IPS-15b (cell line): ENCODE data around the gene TRIP12.
A peak's percentile ranks its signal among the peaks of the same experiment; 100 is the strongest.
"Not testable (repeated sequence)": the region's sequence is repeated elsewhere in the genome, so short reads cannot be mapped to it uniquely, and the experiment has no call there.

Experiments
- H3K27me3 ChIP-seq: one replicate; pipeline ENCODE4 v1.6.1; 2013; ENCODE audit warnings: low read length; ENCODE audit not compliant: control insufficient read depth, insufficient read depth
- H3K36me3 ChIP-seq: one replicate; pipeline ENCODE4 v1.6.1; 2013; ENCODE audit warnings: low read length; ENCODE audit not compliant: control insufficient read depth, insufficient read depth
- H3K4me1 ChIP-seq: one replicate; pipeline ENCODE4 v1.6.1; 2013; ENCODE audit warnings: mild to moderate bottlenecking, low read length; ENCODE audit not compliant: control insufficient read depth, insufficient read depth
- H3K4me3 ChIP-seq: one replicate; pipeline ENCODE4 v1.5.1; 2013; ENCODE audit warnings: low read depth, low read length
- H3K9ac ChIP-seq: one replicate; pipeline ENCODE4 v1.6.1; 2013; ENCODE audit warnings: low read depth, mild to moderate bottlenecking, low read length
- H3K9me3 ChIP-seq: one replicate; pipeline ENCODE4 v1.6.1; 2013; ENCODE audit warnings: mild to moderate bottlenecking, low read length; ENCODE audit not compliant: control insufficient read depth, insufficient read depth

Gene TRIP12

DNA sequence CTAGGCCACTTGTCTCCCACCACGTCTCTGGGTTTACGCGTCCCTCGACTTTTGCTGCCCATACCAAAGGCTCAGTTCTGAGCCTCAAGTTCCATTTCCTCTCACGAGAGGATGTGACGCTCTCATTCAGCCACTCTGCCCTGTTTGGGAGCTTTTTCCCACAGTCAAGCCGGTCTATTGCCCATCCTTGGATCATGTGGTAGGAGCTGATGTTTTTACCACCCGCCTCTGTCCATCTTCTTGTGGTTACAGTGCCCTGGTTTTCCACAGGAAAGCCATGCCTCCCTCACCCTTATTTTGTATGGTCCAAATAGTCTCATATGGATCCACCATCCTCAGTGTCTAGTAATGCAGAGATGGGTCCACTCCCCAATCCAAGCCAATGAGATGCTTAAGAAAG, 20.9 kb upstream of the TRIP12 start:
- Histone ChIP-seq H3K36me3 (no peaks in the 10 kb centered on the region), H3K9ac (no peak overlapping the region), H3K27me3 (no peaks in the 10 kb centered on the region), H3K4me3 (no peak overlapping the region), H3K9me3 (no peaks in the 10 kb centered on the region), H3K4me1 (peaks cover 4% of the 10 kb centered on the region)

DNA sequence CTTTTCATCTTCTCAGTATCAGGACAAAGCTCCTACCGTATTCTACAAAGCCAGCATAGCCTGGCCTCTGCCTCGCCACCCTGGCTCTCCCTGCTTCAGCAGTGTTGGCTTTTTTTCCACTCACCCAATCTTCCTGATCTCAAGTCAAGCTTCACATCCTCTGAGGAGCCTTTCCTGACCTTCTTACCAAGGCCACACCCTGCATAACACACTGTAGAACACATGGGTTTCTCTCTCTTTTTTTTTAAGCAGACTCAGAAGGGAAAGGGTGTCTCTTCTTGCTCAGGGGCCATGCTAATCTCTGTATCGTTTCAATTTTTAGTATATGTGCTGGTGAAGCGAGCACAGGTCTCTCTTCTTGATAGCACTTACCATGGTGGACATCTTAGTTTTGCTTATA, 15.7 kb upstream of the TRIP12 start:
- Histone ChIP-seq H3K4me1 (no peaks in the 10 kb centered on the region), H3K4me3 (no peak overlapping the region), H3K9ac (no peak overlapping the region), H3K27me3 (no peaks in the 10 kb centered on the region), H3K36me3 (no peaks in the 10 kb centered on the region), H3K9me3 (no peaks in the 10 kb centered on the region)

- Histone ChIP-seq H3K9me3 (no peaks in the 10 kb centered on the region), H3K4me3 (no peak overlapping the region), H3K4me1 (no peaks in the 10 kb centered on the region), H3K27me3 (no peaks in the 10 kb centered on the region), H3K9ac (no peak overlapping the region), H3K36me3 (no peaks in the 10 kb centered on the region)
Measured at GRCh38 chr2:229931241-229931640, 9.4 kb upstream of the TRIP12 start.

DNA sequence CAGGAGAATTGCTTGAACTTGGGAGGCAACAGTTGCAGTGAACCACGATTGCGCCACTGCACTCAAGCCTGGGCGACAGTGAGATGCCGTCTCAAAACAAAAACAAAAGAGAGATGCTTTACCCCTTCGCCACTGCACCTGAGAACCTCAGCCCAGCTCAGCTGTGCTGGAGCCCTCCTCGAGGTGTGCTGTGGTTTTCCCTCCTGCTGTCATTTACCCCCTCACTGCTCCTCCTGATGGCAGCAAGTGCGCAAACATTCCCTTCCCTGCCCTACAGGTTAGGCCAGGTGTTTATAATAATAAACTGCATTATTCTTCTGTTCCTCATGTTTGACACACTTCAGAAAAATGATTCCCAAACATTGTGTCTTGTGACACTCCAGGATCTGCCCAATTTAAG, 8.8 kb upstream of the TRIP12 start:
- no peak overlapping the region for H3K4me3 ChIP-seq
- no peak overlapping the region for H3K9ac ChIP-seq
- no peaks in the 10 kb centered on the region for H3K4me1 ChIP-seq
- no peaks in the 10 kb centered on the region for H3K27me3 ChIP-seq
- no peaks in the 10 kb centered on the region for H3K36me3 ChIP-seq
- H3K9me3 ChIP-seq, result no peaks in the 10 kb centered on the region

DNA sequence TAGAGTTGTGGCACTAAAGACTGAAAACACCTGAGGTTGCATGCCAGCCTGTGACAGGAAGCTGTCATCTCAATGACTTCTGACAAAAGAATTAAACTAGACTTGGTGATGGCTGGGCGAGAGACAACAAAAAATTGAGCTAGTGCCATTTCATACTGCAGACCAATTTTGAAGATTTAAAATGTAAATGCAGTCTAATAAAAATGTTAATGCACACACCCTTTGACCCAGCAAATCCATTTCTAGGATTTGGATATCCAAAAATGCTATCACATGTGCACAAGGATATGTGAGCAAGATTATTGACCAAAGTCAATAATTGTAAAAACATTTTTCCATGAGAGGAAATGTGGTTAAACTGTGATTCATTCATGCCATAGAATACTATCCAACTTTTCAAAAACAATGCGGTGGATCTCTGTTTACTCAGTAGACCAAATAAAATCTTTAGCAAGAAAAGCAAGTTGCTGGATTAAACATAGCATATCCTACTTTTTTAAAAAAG, 6.1 kb upstream of the TRIP12 start:
- H3K4me3 ChIP-seq, result no peak overlapping the region
- H3K9me3 ChIP-seq, result no peaks in the 10 kb centered on the region
- no peaks in the 10 kb centered on the region for H3K36me3 ChIP-seq
- no peaks in the 10 kb centered on the region for H3K27me3 ChIP-seq
- H3K4me1 ChIP-seq, result no peaks in the 10 kb centered on the region
- no peak overlapping the region for H3K9ac ChIP-seq

- no peak overlapping the region for H3K9ac ChIP-seq
- no peaks in the 10 kb centered on the region for H3K36me3 ChIP-seq
- no peaks in the 10 kb centered on the region for H3K27me3 ChIP-seq
- no peaks in the 10 kb centered on the region for H3K9me3 ChIP-seq
- H3K4me1 ChIP-seq, result no peaks in the 10 kb centered on the region
- no peak overlapping the region for H3K4me3 ChIP-seq
Measured at GRCh38 chr2:229925201-229925600, 3.4 kb upstream of the TRIP12 start.

DNA sequence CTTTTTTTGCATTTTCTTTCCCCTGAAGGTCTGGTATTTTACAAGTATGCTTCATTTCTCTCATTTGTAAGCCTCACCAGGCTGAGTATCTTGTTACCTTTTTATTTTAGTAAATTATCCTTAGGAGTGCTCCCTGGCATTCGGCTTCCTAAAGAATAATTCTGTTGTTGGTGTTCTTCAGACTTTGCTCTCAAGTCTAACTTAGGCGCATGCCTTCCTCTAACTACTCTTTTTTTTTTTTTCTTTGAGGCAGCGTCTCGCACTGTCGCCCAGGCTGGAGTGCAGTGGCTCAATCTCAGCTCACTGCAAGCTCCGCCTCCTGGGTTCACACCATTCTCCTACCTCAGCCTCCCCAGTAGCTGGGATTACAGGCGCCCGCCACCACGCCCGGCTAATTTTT, 2.7 kb upstream of the TRIP12 start:
- not testable (repeated sequence) for H3K9me3 ChIP-seq

DNA sequence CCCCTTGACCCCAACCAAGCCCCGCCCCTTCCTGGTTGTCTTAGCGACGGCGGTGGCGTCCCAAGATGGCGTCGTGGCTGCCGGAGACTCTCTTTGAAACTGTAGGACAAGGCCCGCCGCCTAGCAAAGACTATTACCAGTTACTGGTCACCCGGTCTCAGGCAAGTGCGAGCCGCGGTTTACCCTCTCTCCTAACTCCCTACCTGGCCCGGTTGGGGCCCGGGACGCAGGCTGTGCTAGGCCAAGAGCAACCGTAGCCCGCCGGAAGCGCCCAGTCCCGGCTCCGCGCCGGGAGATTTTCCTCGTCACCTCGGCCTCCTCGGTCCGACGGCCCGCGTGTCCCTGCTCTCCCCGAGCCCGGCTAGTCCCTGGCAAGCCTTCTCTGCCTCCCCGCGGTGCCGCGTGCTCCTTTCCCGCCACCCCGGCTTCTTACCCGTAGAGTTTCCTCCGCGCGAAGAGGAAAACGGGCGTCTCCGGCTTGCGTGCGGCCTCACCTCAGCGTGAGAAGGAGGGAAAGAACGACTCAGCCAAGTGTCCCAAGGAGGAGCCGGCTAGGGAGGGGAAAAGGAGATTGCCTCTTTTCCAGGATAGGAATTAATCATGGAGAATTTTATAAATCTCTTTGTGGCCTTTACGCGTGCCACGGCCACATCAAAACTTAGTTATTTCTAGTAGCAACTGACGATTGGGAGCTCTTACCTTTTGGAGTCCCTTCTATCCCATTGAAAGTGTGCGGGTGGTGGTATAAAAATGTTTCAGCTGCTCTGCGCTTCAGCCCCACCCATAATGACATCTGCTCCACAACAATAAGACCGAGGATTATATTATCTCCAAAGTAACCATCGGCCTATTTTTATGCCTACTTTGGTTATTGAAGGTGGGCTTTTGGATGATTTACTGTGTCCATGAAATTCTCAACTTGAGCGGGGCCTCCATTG, 909 bp upstream of the TRIP12 start, which contains the start of gene FBXO36:
Gene FBXO36, plus strand, starts transcription at position 55 of the 938 bp plus-strand sequence. Its CDS starts 11 bp downstream, at position 66.
- Histone ChIP-seq H3K9me3 (no peaks in the 10 kb centered on the region), H3K9ac (peak within 1 kb of the TSS; percentile 88), H3K36me3 (no peaks in the 10 kb centered on the region), H3K27me3 (no peaks in the 10 kb centered on the region), H3K4me3 (peak within 1 kb of the TSS; percentile 92), H3K4me1 (no peaks in the 10 kb centered on the region)

More for the DNA sequence above, 2.7 kb upstream of the TRIP12 start:
- H3K36me3 ChIP-seq, H3K27me3 ChIP-seq, H3K4me1 ChIP-seq, H3K9ac ChIP-seq, H3K4me3 ChIP-seq: not testable (repeated sequence)

- H3K4me3 ChIP-seq, result peak overlapping the region; percentile 82
- no peaks in the 10 kb centered on the region for H3K27me3 ChIP-seq
- H3K9ac ChIP-seq, result peak overlapping the region; percentile 47
- H3K4me1 ChIP-seq, result no peaks in the 10 kb centered on the region
- no peaks in the 10 kb centered on the region for H3K36me3 ChIP-seq
- H3K9me3 ChIP-seq, result no peaks in the 10 kb centered on the region
Measured at GRCh38 chr2:229921101-229921891, 513 bp downstream of the TRIP12 start.

DNA sequence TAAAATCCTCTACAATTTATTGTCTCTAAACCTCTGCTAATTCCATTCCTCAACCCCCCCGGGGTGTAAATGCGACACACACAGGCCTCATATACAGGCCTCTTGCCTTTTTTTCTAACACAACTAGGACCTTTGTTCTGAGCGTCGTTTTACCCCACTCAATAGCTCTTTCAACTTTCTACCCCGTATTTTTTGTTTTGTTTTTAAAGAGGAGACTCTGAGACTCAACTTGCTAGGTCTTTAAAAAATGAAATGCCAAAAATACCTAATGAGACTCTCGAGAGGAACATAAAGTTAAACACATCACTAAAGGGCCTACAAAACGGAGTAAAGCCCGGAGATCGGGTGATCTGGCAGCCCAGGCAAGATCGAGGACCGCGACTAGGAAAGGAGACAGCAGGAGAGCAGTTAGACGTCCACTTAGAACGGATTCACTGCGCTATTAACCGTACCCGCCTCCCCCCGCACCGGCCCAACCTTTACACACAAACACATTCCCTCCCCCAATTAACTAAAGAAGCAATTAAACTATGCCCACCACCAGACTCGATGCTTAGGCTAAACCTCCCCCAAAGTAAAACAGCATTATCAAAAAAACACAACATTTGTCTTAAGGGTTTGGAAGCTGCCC, 1.7 kb downstream of the TRIP12 start:
- H3K36me3 ChIP-seq, result no peaks in the 10 kb centered on the region
- peak overlapping the region; percentile 82 for H3K4me3 ChIP-seq
- peak overlapping the region; percentile 71 for H3K9ac ChIP-seq
- no peaks in the 10 kb centered on the region for H3K9me3 ChIP-seq
- H3K4me1 ChIP-seq, result no peaks in the 10 kb centered on the region
- H3K27me3 ChIP-seq, result no peaks in the 10 kb centered on the region

- H3K9ac ChIP-seq, result no peak overlapping the region
- H3K4me1 ChIP-seq, result no peaks in the 10 kb centered on the region
- no peaks in the 10 kb centered on the region for H3K9me3 ChIP-seq
- H3K36me3 ChIP-seq, result no peaks in the 10 kb centered on the region
- no peaks in the 10 kb centered on the region for H3K27me3 ChIP-seq
- H3K4me3 ChIP-seq, result no peak overlapping the region
Measured at GRCh38 chr2:229917793-229918192, 4.0 kb downstream of the TRIP12 start.
